ENCODE data around the gene ADCY5.

The ADCY5 gene

GRCh38 chr3:123372686-123373473 lies 76.0 kb downstream of the ADCY5 start:
- no peaks in the 10 kb centered on the region for H3K36me3 ChIP-seq (ENCODE audit: insufficient read depth, insufficient read length, low read length)
- H3K9ac ChIP-seq (ENCODE audit: insufficient read length, low read depth) = no peak overlapping the region
- TF ChIP-seq ZNF274 (IDR thresholded peaks at IDR 0.05; ENCODE audit: low read depth, low read length) (no peak), YY1 (IDR thresholded peaks at IDR 0.05; ENCODE audit: insufficient read depth, insufficient read length) (no peak), SUZ12 (IDR thresholded peaks at IDR 0.05; ENCODE audit: extremely low read depth, insufficient read depth, insufficient read length) (no peak)
- 0 out of 2 replicates have a peak, but pooled peaks cover 4% of the 10 kb centered on the region for H3K9me3 ChIP-seq (ENCODE audit: insufficient read depth, low read length)
- H3K27me3 ChIP-seq (ENCODE audit: insufficient read depth, insufficient read length) = no peaks in the 10 kb centered on the region
- H3K4me3 ChIP-seq (ENCODE audit: insufficient read length, low read depth) = no peak overlapping the region
- H3K4me1 ChIP-seq (ENCODE audit: insufficient read depth, insufficient read length) = peaks cover 16% of the 10 kb centered on the region
- no peak for DNase-seq (ENCODE audit: low read depth, low spot score)

DNA sequence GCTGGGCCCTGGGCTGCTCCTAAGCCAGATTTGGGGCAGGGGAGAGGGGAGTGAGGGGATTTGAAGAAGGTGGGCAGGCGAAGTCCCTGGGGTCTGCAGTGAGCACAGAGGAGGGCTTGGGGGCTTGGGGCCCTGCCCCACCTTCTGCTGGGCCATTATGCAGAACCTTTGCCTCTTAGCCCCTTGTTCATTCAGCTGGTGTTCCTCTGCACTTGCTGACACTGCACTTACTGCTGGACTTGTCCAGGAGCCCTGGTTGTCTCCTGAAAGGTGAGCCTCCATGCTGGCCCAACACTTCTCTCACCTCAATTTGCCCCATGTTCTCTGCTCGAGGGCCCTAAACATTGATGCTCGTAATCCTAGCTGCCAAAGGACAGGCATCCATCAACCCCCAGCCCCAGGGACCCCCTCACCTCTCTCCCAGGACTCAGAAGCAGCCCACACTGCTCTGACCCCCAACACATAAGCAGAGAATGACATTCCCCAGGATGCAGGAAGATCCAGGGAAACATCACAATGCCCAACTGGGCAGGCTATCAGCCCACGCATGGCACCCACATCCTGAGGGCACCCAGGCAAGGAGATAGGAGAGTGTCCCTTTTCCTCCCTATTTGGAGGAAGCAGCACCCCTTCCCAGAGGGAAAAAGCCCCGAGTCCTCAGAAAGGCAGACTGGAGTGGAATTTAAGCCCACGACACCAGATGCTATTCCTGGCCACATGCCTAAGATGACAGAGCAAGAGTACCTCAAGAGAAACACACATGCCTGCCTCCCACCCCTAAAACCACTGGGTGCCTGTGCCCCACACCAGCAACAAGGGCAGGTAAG lies 76.8 kb downstream of the ADCY5 start:
- 0 out of 2 replicates have a peak, but pooled peaks cover 4% of the 10 kb centered on the region for H3K9me3 ChIP-seq (ENCODE audit: insufficient read depth, low read length)
- H3K27me3 ChIP-seq (ENCODE audit: insufficient read depth, insufficient read length) = no peaks in the 10 kb centered on the region
- no peak overlapping the region for H3K9ac ChIP-seq (ENCODE audit: insufficient read length, low read depth)
- no peaks in the 10 kb centered on the region for H3K36me3 ChIP-seq (ENCODE audit: insufficient read depth, insufficient read length, low read length)
- peaks cover 16% of the 10 kb centered on the region for H3K4me1 ChIP-seq (ENCODE audit: insufficient read depth, insufficient read length)
- TF ChIP-seq YY1 (IDR thresholded peaks at IDR 0.05; ENCODE audit: insufficient read depth, insufficient read length) = no peak
- no peak for TF ChIP-seq SUZ12 (IDR thresholded peaks at IDR 0.05; ENCODE audit: extremely low read depth, insufficient read depth, insufficient read length)
- no peak for TF ChIP-seq ZNF274 (IDR thresholded peaks at IDR 0.05; ENCODE audit: low read depth, low read length)
- no peak overlapping the region for H3K4me3 ChIP-seq (ENCODE audit: insufficient read length, low read depth)
- no peak for DNase-seq (ENCODE audit: low read depth, low spot score)

GRCh38 chr3:123371426-123371825 lies 77.5 kb downstream of the ADCY5 start:
- H3K27me3 ChIP-seq (ENCODE audit: insufficient read depth, insufficient read length) = no peaks in the 10 kb centered on the region
- TF ChIP-seq ZNF274 (IDR thresholded peaks at IDR 0.05; ENCODE audit: low read depth, low read length) (no peak), YY1 (IDR thresholded peaks at IDR 0.05; ENCODE audit: insufficient read depth, insufficient read length) (no peak), SUZ12 (IDR thresholded peaks at IDR 0.05; ENCODE audit: extremely low read depth, insufficient read depth, insufficient read length) (no peak)
- 0 out of 2 replicates have a peak, but pooled peaks cover 4% of the 10 kb centered on the region for H3K9me3 ChIP-seq (ENCODE audit: insufficient read depth, low read length)

GRCh38 chr3:123370819-123371218 lies 78.1 kb downstream of the ADCY5 start:
- Histone ChIP-seq H3K36me3 (ENCODE audit: insufficient read depth, insufficient read length, low read length) (no peaks in the 10 kb centered on the region), H3K4me1 (ENCODE audit: insufficient read depth, insufficient read length) (peaks cover 14% of the 10 kb centered on the region), H3K9ac (ENCODE audit: insufficient read length, low read depth) (no peak overlapping the region), H3K4me3 (ENCODE audit: insufficient read length, low read depth) (no peak overlapping the region), H3K9me3 (ENCODE audit: insufficient read depth, low read length) (0 out of 2 replicates have a peak, but pooled peaks cover 4% of the 10 kb centered on the region), H3K27me3 (ENCODE audit: insufficient read depth, insufficient read length) (no peaks in the 10 kb centered on the region)
- no peak for DNase-seq (ENCODE audit: low read depth, low spot score)
- TF ChIP-seq YY1 (IDR thresholded peaks at IDR 0.05; ENCODE audit: insufficient read depth, insufficient read length) (no peak), SUZ12 (IDR thresholded peaks at IDR 0.05; ENCODE audit: extremely low read depth, insufficient read depth, insufficient read length) (no peak), ZNF274 (IDR thresholded peaks at IDR 0.05; ENCODE audit: low read depth, low read length) (no peak)

More at GRCh38 chr3:123371426-123371825, 77.5 kb downstream of the ADCY5 start:
- peak overlapping the region; percentile 6 for H3K9ac ChIP-seq (ENCODE audit: insufficient read length, low read depth)
- no peak overlapping the region for H3K4me3 ChIP-seq (ENCODE audit: insufficient read length, low read depth)
- no peak for DNase-seq (ENCODE audit: low read depth, low spot score)
- H3K36me3 ChIP-seq (ENCODE audit: insufficient read depth, insufficient read length, low read length) = no peaks in the 10 kb centered on the region
- H3K4me1 ChIP-seq (ENCODE audit: insufficient read depth, insufficient read length) = peaks cover 14% of the 10 kb centered on the region

DNA sequence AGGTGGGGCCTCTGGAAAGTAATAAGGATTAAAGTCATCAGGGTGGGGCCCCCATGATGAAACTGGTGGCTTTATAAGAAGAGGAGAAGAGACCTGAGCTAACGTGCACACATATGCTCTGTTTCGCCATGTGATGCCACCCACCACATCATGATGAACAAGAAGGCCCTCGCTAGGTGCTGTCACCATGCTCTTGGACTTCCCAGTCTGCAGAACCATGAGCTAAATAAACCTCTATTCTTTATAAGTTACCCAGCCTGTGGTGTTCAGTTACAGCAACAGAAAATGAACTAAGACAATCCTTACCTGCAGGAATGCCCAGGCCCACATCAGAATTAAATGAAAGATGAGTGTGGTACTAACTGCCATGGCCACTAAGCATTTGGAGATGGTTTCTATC lies 79.8 kb downstream of the ADCY5 start:
- H3K27me3 ChIP-seq (ENCODE audit: insufficient read depth, insufficient read length) = no peaks in the 10 kb centered on the region
- H3K4me3 ChIP-seq (ENCODE audit: insufficient read length, low read depth) = no peak overlapping the region
- H3K36me3 ChIP-seq (ENCODE audit: insufficient read depth, insufficient read length, low read length) = no peaks in the 10 kb centered on the region
- H3K4me1 ChIP-seq (ENCODE audit: insufficient read depth, insufficient read length) = peaks cover 14% of the 10 kb centered on the region
- no peak for TF ChIP-seq SUZ12 (IDR thresholded peaks at IDR 0.05; ENCODE audit: extremely low read depth, insufficient read depth, insufficient read length)
- TF ChIP-seq ZNF274 (IDR thresholded peaks at IDR 0.05; ENCODE audit: low read depth, low read length) = no peak
- no peak for TF ChIP-seq YY1 (IDR thresholded peaks at IDR 0.05; ENCODE audit: insufficient read depth, insufficient read length)
- H3K9ac ChIP-seq (ENCODE audit: insufficient read length, low read depth) = no peak overlapping the region
- H3K9me3 ChIP-seq (ENCODE audit: insufficient read depth, low read length) = 0 out of 2 replicates have a peak, but pooled peaks cover 4% of the 10 kb centered on the region
- no peak for DNase-seq (ENCODE audit: low read depth, low spot score)

- H3K27me3 ChIP-seq (ENCODE audit: insufficient read depth, insufficient read length) = no peaks in the 10 kb centered on the region
- H3K36me3 ChIP-seq (ENCODE audit: insufficient read depth, insufficient read length, low read length) = no peaks in the 10 kb centered on the region
- no peak overlapping the region for H3K4me3 ChIP-seq (ENCODE audit: insufficient read length, low read depth)
- H3K4me1 ChIP-seq (ENCODE audit: insufficient read depth, insufficient read length) = peaks cover 14% of the 10 kb centered on the region
- no peak overlapping the region for H3K9ac ChIP-seq (ENCODE audit: insufficient read length, low read depth)
- no peak for TF ChIP-seq YY1 (IDR thresholded peaks at IDR 0.05; ENCODE audit: insufficient read depth, insufficient read length)
- DNase-seq (ENCODE audit: low read depth, low spot score) = no peak
- H3K9me3 ChIP-seq (ENCODE audit: insufficient read depth, low read length) = 0 out of 2 replicates have a peak, but pooled peaks cover 4% of the 10 kb centered on the region
These were observed 81.3 kb downstream of the ADCY5 start for GRCh38 chr3:123367467-123368154.

Data from NT2/D1 (cell line).